Activated CD4-positive, alpha-beta T cell treated with anti-CD3 and anti-CD28 coated beads, Interleukin-2, amount 50 U/mL, for 1 hour (primary cell): ENCODE measurements around the gene STXBP2.

Experiments used
- DNase-seq: peaks from one replicate; pipeline ENCODE4 v3.0.0-alpha.2; 2020

Gene STXBP2

DNA sequence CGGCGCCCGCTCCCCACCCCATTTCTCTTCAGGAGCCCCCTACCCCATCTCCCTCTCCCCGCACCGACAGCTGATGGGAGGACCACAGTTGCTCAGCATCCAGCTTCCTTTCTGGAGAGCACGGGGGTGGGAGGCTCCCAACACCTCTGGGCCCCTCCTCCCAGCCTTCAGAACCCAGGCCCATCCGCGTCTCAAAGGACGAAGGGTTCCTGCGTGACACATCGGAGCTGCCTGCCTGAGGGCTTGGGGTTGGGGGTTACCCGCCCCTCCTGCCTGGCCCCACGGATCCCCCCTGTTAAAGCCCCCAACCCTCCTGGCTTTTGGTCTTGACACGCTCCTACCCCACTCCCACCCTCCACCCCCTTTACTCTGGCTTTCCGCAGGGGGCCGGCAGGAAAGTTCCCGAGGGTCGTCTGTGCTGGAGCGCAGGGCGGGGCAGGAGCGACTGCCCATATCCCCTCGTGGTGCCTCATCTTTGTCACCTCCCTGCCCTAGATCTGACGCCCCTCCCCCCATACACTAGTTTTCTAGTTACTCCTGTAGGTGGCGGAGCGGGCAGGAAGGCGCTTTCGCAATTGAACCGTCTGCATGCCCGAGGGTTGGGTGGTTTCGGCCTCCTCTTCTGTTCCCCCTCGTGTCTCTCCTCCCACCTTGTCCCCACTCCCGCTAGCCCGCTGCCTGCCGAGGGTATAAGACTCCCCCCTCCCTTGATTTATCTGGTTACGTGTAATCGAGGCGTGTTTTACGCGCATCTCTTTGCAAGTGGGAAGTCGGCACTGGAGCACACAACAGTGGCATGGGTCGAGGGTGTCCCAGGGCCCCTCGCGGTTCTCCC, 44.6 kb downstream of the STXBP2 start:
- DNase-seq, result peak; percentile 82

DNA sequence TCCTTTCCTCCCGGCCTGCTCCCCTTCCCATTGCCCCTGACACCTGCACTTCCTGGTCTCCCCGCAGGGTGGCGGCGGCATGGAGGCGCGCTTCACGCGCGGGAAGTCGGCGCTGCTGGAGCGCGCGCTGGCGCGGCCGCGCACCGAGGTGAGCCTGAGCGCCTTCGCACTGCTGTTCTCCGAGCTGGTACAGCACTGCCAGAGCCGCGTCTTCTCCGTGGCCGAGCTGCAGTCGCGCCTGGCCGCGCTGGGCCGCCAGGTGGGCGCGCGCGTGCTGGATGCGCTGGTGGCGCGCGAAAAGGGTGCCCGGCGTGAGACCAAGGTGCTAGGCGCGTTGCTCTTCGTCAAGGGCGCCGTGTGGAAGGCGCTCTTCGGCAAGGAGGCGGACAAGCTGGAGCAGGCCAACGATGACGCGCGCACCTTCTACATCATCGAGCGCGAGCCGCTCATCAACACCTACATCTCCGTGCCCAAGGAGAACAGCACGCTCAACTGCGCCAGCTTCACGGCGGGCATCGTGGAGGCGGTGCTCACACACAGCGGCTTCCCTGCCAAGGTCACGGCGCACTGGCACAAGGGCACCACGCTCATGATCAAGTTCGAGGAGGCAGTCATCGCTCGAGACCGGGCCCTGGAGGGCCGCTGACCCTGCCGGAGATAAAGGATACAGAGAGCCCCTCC, 45.4 kb downstream of the STXBP2 start:
- DNase-seq, result no peak

- DNase-seq, result no peak
Observed at GRCh38 chr19:7685546-7686445, 48.9 kb downstream of the STXBP2 start.

DNA sequence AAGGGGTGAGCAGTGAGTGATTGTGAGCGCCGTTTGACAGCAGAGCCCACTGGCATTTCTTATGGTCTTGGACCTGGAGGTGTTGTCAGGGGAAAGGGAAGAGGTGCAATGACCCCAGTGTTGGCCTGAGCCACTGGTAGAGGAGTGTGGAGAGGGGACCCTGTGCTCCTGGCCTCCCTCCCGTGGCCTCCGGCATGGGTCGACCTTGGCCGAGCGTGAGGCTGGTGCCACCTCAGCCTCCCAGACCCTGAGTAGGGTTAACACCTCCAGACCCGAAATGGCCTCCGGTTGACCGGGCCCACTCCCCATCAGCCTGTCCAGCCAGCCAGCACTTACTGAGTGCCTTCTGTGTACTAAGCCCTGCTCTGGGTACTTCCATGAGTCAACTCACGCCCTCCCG, 50.3 kb downstream of the STXBP2 start:
- no peak for DNase-seq

DNA sequence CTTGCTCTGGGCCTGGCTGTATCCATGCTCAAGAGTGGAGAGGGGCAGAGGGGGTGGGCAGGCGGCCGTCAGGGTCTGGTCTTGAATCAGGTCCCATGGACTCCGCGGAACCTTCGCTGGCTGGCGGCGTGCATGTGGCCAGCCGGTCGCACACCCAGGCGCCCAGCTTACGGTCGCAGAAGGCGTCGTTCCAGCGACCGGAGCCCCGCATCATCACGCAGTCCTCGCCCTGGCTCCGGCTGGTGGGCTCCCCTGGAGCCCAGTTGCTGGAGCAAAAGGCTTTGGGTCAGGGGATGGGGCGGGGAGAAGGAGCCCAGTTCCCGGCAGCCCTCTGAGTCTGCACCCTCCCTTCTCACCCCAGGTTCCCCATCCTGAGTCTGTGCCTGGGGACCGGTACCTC, 52.3 kb downstream of the STXBP2 start:
- no peak for DNase-seq

- no peak for DNase-seq
Observed at GRCh38 chr19:7690779-7691258, 53.9 kb downstream of the STXBP2 start.

- DNase-seq, result no peak
Observed at GRCh38 chr19:7691497-7691896, 54.6 kb downstream of the STXBP2 start.

GRCh38 chr19:7692417-7693088, 55.6 kb downstream of the STXBP2 start:
- no peak for DNase-seq

DNA sequence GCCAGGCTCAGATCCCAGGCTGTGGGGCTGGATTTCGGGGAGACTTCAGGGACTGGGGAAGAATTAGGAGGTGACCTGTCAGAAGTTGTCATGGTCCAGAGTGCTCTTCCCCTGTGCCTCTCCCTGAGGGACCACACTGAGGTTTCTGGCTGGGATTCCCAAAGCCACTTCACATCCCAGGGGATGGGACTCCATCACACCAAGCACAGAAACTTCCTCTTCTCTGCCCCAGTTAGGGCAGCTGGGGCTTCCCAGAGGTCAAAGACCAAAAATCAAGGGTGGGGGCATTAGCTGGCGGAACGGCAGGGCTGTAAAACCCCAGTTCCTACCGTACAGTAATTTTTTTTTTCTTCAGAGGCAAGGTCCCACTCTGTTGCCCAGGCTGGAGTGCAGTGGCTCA, 57.6 kb downstream of the STXBP2 start:
- no peak for DNase-seq
